Measurements from ENCODE around the gene SFPQ.
"Not testable (repeated sequence)": the region's sequence is repeated elsewhere in the genome, so short reads cannot be mapped to it uniquely, and the experiment has no call there.

The SFPQ gene

GRCh38 chr1:35173491-35173890 lies 19.5 kb downstream of the SFPQ start:
- peaks cover 40% of the 10 kb centered on the region for H3K36me3 ChIP-seq (replicated peaks)
- no peak overlapping the region for H3K4me3 ChIP-seq (ENCODE audit: low read depth, low read length)
- no peak for DNase-seq
- in situ Hi-C loops (cut with HindIII; ENCODE audit: low pct_ligation_motif_present, low sequenced_read_pairs), result no loop called here
- H3K27me3 ChIP-seq (replicated peaks), result no peaks in the 10 kb centered on the region
- TF ChIP-seq CTCF (IDR thresholded peaks at IDR 0.05; ENCODE audit: low read depth, low read length, missing control alignments), result no peak
- no peak overlapping the region for H3K27ac ChIP-seq

GRCh38 chr1:35172022-35172421 lies 20.9 kb downstream of the SFPQ start:
- Histone ChIP-seq H3K27ac (no peak overlapping the region), H3K4me3 (ENCODE audit: low read depth, low read length) (no peak overlapping the region), H3K36me3 (replicated peaks) (peaks cover 28% of the 10 kb centered on the region), H3K27me3 (replicated peaks) (no peaks in the 10 kb centered on the region)
- no peak for DNase-seq
- TF ChIP-seq CTCF (IDR thresholded peaks at IDR 0.05; ENCODE audit: low read depth, low read length, missing control alignments), result no peak
- in situ Hi-C loops (cut with HindIII; ENCODE audit: low pct_ligation_motif_present, low sequenced_read_pairs), result no loop called here

GRCh38 chr1:35171579-35171978 lies 21.4 kb downstream of the SFPQ start:
- no peak for DNase-seq
- Histone ChIP-seq H3K4me3 (ENCODE audit: low read depth, low read length) (no peak overlapping the region), H3K36me3 (replicated peaks) (peaks cover 23% of the 10 kb centered on the region), H3K27ac (no peak overlapping the region), H3K27me3 (replicated peaks) (no peaks in the 10 kb centered on the region)
- in situ Hi-C loops (cut with HindIII; ENCODE audit: low pct_ligation_motif_present, low sequenced_read_pairs), result no loop called here
- TF ChIP-seq CTCF (IDR thresholded peaks at IDR 0.05; ENCODE audit: low read depth, low read length, missing control alignments), result no peak

- H3K36me3 ChIP-seq (replicated peaks), result no peaks in the 10 kb centered on the region
- in situ Hi-C loops (cut with HindIII; ENCODE audit: low pct_ligation_motif_present, low sequenced_read_pairs), result no loop called here
- no peak for DNase-seq
- no peak overlapping the region for H3K4me3 ChIP-seq (ENCODE audit: low read depth, low read length)
- TF ChIP-seq CTCF (IDR thresholded peaks at IDR 0.05; ENCODE audit: low read depth, low read length, missing control alignments), result no peak
- no peaks in the 10 kb centered on the region for H3K27me3 ChIP-seq (replicated peaks)
- no peak overlapping the region for H3K27ac ChIP-seq
Observed at GRCh38 chr1:35164893-35165292, 28.1 kb downstream of the SFPQ start.

- in situ Hi-C loops (cut with HindIII; ENCODE audit: low pct_ligation_motif_present, low sequenced_read_pairs), result no loop called here
- Histone ChIP-seq H3K27ac (no peak overlapping the region), H3K4me3 (ENCODE audit: low read depth, low read length) (no peak overlapping the region), H3K36me3 (replicated peaks) (no peaks in the 10 kb centered on the region), H3K27me3 (replicated peaks) (no peaks in the 10 kb centered on the region)
- TF ChIP-seq CTCF (IDR thresholded peaks at IDR 0.05; ENCODE audit: low read depth, low read length, missing control alignments), result no peak
- DNase-seq, result no peak
Observed at GRCh38 chr1:35151220-35151619, 41.7 kb downstream of the SFPQ start.

- in situ Hi-C loops (cut with HindIII; ENCODE audit: low pct_ligation_motif_present, low sequenced_read_pairs); H3K27ac ChIP-seq; H3K36me3 ChIP-seq (replicated peaks); DNase-seq; H3K27me3 ChIP-seq (replicated peaks); H3K4me3 ChIP-seq (ENCODE audit: low read depth, low read length): not testable (repeated sequence)
Observed at GRCh38 chr1:35145892-35146549, 46.9 kb downstream of the SFPQ start.

Measured in brain microvascular endothelial cell (primary cell).